ENCODE data around the gene KATNIP. TPM values are rescaled to one million over a fixed set of nuclear protein-coding genes. Genes with fewer than 3 reads are reported as not detected.

Gene KATNIP
- total and polyA plus RNA-seq, 8 donors, result 18.1 to 29.2 (median 21.2) TPM

GRCh38 chr16:27599606-27600005, 49.7 kb downstream of the KATNIP start:
- Histone ChIP-seq H3K4me3 (no peak overlapping the region), H3K9me3 (no peaks in the 10 kb centered on the region), H3K27me3 (no peaks in the 10 kb centered on the region), H3K27ac (no peak overlapping the region), H3K4me1 (no peaks in the 10 kb centered on the region), H3K36me3 (no peaks in the 10 kb centered on the region)
- ATAC-seq, result no peak
- no peak for DNase-seq
- TF ChIP-seq CTCF (IDR thresholded peaks at IDR 0.05), result no peak
- intact Hi-C loops (cut with DNase I), result no loop called here

Other genes starting within 250 kb of the KATNIP start
- 100 to 1,000 TPM in 1 of 2 donors, 10 to 100 TPM in 1; 80.3 to 133 TPM for gene IL4R, start 236.2 kb upstream of the KATNIP start, total RNA-seq
- gene IL4R, start 236.2 kb upstream of the KATNIP start, polyA plus RNA-seq (ENCODE audit: insufficient read length in 6 of 6), result 10 to 100 TPM; 29.4 to 44.2 (median 35.3) TPM
- gene IL21R, start 148.0 kb upstream of the KATNIP start, total RNA-seq, result 1 to 10 TPM; 3.9 to 4.2 TPM
- 1 to 10 TPM; 1.2 to 4.3 (median 3.8) TPM for gene IL21R, start 148.0 kb upstream of the KATNIP start, polyA plus RNA-seq (ENCODE audit: insufficient read length in 6 of 6)
- 10 to 100 TPM; 61.5 to 63.4 TPM for gene GTF3C1, start 231 bp upstream of the KATNIP start, total RNA-seq
- gene GTF3C1, start 231 bp upstream of the KATNIP start, polyA plus RNA-seq (ENCODE audit: insufficient read length in 6 of 6), result 100 to 1,000 TPM in 2 of 6 donors, 10 to 100 TPM in 4; 93.0 to 111 (median 98.9) TPM